HTERT RPE-1 (cell line): ENCODE data around the gene DCAF12.
"Not testable (repeated sequence)": the region's sequence is repeated elsewhere in the genome, so short reads cannot be mapped to it uniquely, and the experiment has no call there.

Source experiments
- in situ Hi-C: fragments of 300-500 bp; cut with MboI; formaldehyde crosslinking; loops from 4 replicates; pipeline ENCODE4 v1.14.3; 2020; ENCODE audit warnings: low sequenced_read_pairs

Gene DCAF12

GRCh38 chr9:34072410-34072809, 54.1 kb downstream of the DCAF12 start:
- in situ Hi-C loops, result no loop called here

- in situ Hi-C loops, result no loop called here
Observed at GRCh38 chr9:34070606-34071324, 55.7 kb downstream of the DCAF12 start.

- in situ Hi-C loops, result no loop called here
Observed at GRCh38 chr9:34069831-34070230, 56.7 kb downstream of the DCAF12 start.

- in situ Hi-C loops, result no loop called here
Observed at GRCh38 chr9:34065541-34065940, 61.0 kb downstream of the DCAF12 start.

- in situ Hi-C loops, result no loop called here
Observed at GRCh38 chr9:34059954-34060353, 66.5 kb downstream of the DCAF12 start.

- in situ Hi-C loops, result no loop called here
Observed at GRCh38 chr9:34059281-34059680, 67.2 kb downstream of the DCAF12 start.

- in situ Hi-C loops, result no loop called here
Observed at GRCh38 chr9:34049630-34050384, 76.7 kb downstream of the DCAF12 start.

- in situ Hi-C loops, result no loop called here
Observed at GRCh38 chr9:34048727-34049629, 77.5 kb downstream of the DCAF12 start, which contains the start of gene UBAP2. Gene UBAP2 (minus strand): TSS chr9:34048887. CDS start chr9:34017148, 31,739 bp downstream.

GRCh38 chr9:34047864-34048726, 78.4 kb downstream of the DCAF12 start:
- in situ Hi-C loops, result no loop called here

- in situ Hi-C loops, result no loop called here
Observed at GRCh38 chr9:34046784-34047379, 79.6 kb downstream of the DCAF12 start.

- in situ Hi-C loops, result no loop called here
Observed at GRCh38 chr9:34045903-34046302, 80.6 kb downstream of the DCAF12 start.

GRCh38 chr9:34042074-34042473, 84.4 kb downstream of the DCAF12 start:
- in situ Hi-C loops, result not testable (repeated sequence)

- in situ Hi-C loops, result not testable (repeated sequence)
Observed at GRCh38 chr9:34038851-34039250, 87.6 kb downstream of the DCAF12 start.

GRCh38 chr9:34037626-34038025, 88.9 kb downstream of the DCAF12 start:
- in situ Hi-C loops, result no loop called here

GRCh38 chr9:34036625-34037024, 89.9 kb downstream of the DCAF12 start:
- in situ Hi-C loops, result no loop called here
